IPS DF 6.9 (cell line): ENCODE data around the gene CCM2.
"Not testable (repeated sequence)": the region's sequence is repeated elsewhere in the genome, so short reads cannot be mapped to it uniquely, and the experiment has no call there.

ENCODE experiments used
- DNase-seq: peaks from one replicate; pipeline ENCODE4 v3.0.0-alpha.2; 2013; ENCODE audit warnings: low read depth, low spot score
- H3K27ac ChIP-seq: one replicate; pipeline ENCODE4 v1.5.1; 2013; ENCODE audit warnings: low read length, control low read depth
- H3K27me3 ChIP-seq: 2 replicates; pipeline ENCODE4 v1.6.1; 2013; ENCODE audit warnings: mild to moderate bottlenecking, low read length; ENCODE audit not compliant: control insufficient read depth, insufficient read depth
- H3K36me3 ChIP-seq: 2 replicates; pipeline ENCODE4 v1.6.1; 2013; ENCODE audit warnings: low read length; ENCODE audit not compliant: control insufficient read depth, insufficient read depth
- H3K4me1 ChIP-seq: 2 replicates; pipeline ENCODE4 v1.6.1; 2013; ENCODE audit warnings: low read length; ENCODE audit not compliant: control insufficient read depth, insufficient read depth
- H3K4me3 ChIP-seq: 2 replicates; pipeline ENCODE4 v1.5.1; 2013; ENCODE audit warnings: mild to moderate bottlenecking, low read length
- H3K9me3 ChIP-seq: 2 replicates; pipeline ENCODE4 v1.6.1; 2013; ENCODE audit warnings: low read length, inconsistent platforms; ENCODE audit not compliant: control insufficient read depth, insufficient read depth
- WGBS: extraction: QIAGEN DNeasy Blood & Tissue Kit; methylation state at CpG from one replicate; pipeline ENCODE4 v1.1.7; 2013; ENCODE audit warnings: mixed read lengths, missing lambda C conversion rate; ENCODE audit not compliant: insufficient read length, insufficient coverage; 5-methylcytosine and 5-hydroxymethylcytosine counted together

CCM2 gene

DNA sequence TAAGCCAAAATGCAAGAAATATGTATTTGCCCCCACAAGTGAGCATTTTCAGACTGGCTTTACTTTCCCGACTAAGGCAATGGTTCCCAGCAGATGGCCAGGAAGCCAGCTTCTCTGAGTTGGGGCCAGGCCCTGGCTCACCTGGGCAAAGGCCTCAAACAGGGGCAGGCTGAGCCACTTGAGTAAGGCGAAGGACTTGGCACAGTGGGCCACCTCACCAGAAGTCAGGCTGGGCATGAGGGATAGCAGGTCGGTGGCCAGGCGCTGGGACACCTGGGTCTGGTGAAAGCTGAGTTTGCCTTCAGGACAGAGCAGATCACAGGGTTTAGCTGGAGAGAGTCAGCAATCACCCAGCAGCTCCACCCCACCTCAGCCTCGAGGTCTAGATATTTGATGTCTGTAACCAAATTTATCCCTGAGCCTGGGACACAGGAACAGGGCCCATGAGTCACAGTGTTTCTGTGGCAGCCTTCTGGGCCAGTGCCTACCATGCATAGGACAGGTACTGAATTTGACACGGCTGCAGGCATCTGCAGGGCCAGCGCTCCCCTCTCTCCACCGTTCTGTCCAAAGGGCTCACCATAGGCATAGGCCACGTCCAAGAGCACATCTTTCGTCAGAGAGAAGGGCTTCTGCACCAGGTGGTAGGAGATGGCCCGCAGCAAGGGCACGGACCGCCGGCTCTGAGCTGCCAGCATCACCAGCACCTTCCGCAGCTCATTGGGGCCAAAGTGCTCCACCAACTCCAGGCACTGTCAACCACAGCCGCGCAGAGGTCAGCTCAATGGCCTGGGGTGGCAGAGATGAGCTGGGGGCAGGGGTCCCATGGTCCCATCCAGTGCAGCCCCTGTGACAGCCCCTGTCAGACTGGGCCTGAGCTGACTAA is 104.2 kb downstream of the CCM2 start:
- Histone ChIP-seq H3K9me3 (no peaks in the 10 kb centered on the region), H3K4me3 (no peak overlapping the region), H3K36me3 (peaks cover 86% of the 10 kb centered on the region), H3K27ac (no peak overlapping the region), H3K4me1 (no peaks in the 10 kb centered on the region), H3K27me3 (no peaks in the 10 kb centered on the region)
- DNase-seq: no peak
- WGBS: no CpG with 5 or more reads among the region's 17 CpGs

DNA sequence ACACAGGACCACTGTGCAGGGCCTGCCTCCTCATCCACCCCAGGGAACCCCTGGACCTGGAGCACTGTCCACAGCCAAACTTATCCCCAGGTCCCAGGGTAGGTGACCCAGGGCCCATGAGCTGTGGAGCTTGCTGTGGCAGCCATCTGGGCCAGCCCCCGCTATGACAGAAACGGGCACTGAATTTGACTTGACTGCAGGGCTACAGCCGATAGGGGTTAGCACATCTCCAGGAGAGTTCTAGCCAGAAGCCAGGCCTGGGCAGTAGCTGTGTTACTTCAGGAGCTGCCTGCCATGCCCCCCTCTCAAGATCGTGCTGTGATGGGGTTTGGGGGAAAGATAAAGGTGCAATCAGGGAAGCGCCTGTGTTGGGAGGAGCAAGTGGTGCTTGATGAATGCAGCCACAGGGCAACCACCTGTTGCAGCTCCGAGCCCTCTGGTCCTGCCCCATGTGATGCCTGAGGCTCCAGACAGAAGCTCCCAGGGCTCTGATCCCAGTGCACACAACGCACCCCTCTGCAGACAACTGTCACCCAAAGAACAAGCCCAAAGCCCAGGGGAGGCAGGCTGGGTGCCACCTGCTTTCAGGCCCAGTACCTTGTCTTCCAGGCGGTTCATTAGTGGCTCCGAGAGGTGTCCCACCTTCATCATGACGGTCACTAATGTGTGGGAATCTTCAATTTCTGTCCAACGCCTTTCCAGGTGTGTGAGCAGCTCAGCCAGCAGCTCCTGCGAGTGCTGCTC is 105.0 kb downstream of the CCM2 start:
- H3K9me3 ChIP-seq: no peaks in the 10 kb centered on the region
- DNase-seq: no peak
- H3K4me3 ChIP-seq: no peak overlapping the region
- H3K36me3 ChIP-seq: peaks cover 80% of the 10 kb centered on the region
- no peaks in the 10 kb centered on the region for H3K4me1 ChIP-seq
- no peaks in the 10 kb centered on the region for H3K27me3 ChIP-seq
- no peak overlapping the region for H3K27ac ChIP-seq
- no CpG with 5 or more reads among the region's 12 CpGs for WGBS

DNA sequence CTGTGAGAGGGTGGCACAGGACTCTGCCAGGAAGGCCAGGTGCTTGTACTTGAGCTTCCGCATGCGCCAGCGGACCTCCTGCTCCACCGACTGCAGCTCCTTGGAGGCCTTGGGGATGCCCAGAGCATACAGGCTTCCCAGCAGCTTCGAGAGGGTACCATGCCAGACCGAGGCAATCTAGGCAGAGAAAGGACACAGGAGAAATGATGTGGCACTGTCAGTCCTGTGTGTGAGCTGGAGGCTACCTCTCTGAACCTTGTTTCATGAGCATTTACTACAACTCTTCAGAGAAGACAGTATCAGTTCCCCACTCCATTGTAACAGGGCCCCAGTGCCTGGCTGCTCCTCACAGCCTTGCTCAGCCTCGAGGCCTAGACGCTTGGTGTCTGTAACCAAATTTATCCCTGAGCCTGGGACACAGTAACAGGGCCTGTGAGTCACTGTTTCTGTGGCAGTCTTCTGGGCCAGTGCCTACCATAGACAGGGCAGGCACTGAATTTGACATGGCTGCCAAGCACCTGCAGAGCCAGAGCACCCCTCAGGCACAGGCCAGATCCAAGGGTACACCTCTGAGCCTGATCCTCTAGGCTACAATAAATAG is 105.7 kb downstream of the CCM2 start:
- Histone ChIP-seq H3K27me3 (no peaks in the 10 kb centered on the region), H3K9me3 (no peaks in the 10 kb centered on the region), H3K36me3 (peaks cover 74% of the 10 kb centered on the region), H3K4me3 (no peak overlapping the region), H3K27ac (no peak overlapping the region), H3K4me1 (no peaks in the 10 kb centered on the region)
- no CpG with 5 or more reads among the region's 8 CpGs for WGBS
- DNase-seq: no peak

- WGBS: no CpG with 5 or more reads among the region's 8 CpGs
- no peaks in the 10 kb centered on the region for H3K9me3 ChIP-seq
- H3K4me1 ChIP-seq: peaks cover 1% of the 10 kb centered on the region; the same call in 1 of the 2 replicates
- no peak for DNase-seq
- no peak overlapping the region for H3K27ac ChIP-seq
- H3K36me3 ChIP-seq: peaks cover 64% of the 10 kb centered on the region
- no peak overlapping the region for H3K4me3 ChIP-seq
- no peaks in the 10 kb centered on the region for H3K27me3 ChIP-seq
Measured at GRCh38 chr7:45106820-45107219, 106.8 kb downstream of the CCM2 start.

- no peak overlapping the region for H3K27ac ChIP-seq
- H3K4me1 ChIP-seq: peaks cover 1% of the 10 kb centered on the region; the same call in 1 of the 2 replicates
- DNase-seq: no peak
- peaks cover 59% of the 10 kb centered on the region for H3K36me3 ChIP-seq
- H3K27me3 ChIP-seq: no peaks in the 10 kb centered on the region
- H3K9me3 ChIP-seq: no peaks in the 10 kb centered on the region
- WGBS: no CpG with 5 or more reads among the region's 3 CpGs
- H3K4me3 ChIP-seq: no peak overlapping the region
Measured at GRCh38 chr7:45107356-45107755, 107.4 kb downstream of the CCM2 start.

GRCh38 chr7:45108863-45109262 is 108.9 kb downstream of the CCM2 start:
- H3K36me3 ChIP-seq: peaks cover 44% of the 10 kb centered on the region
- H3K27ac ChIP-seq: no peak overlapping the region
- no peaks in the 10 kb centered on the region for H3K27me3 ChIP-seq
- WGBS: no CpG with 5 or more reads among the region's 8 CpGs
- no peak for DNase-seq
- no peaks in the 10 kb centered on the region for H3K9me3 ChIP-seq
- peaks cover 1% of the 10 kb centered on the region; the same call in 1 of the 2 replicates for H3K4me1 ChIP-seq
- no peak overlapping the region for H3K4me3 ChIP-seq

GRCh38 chr7:45111298-45112223 is 111.6 kb downstream of the CCM2 start, which contains the start of gene TBRG4:
TSS of gene TBRG4 (minus strand) at chr7:45111697. CDS start at chr7:45109237, 2,460 bp downstream.
- Histone ChIP-seq H3K9me3 (no peaks in the 10 kb centered on the region), H3K4me1 (peaks cover 1% of the 10 kb centered on the region; the same call in 1 of the 2 replicates), H3K4me3 (peak within 1 kb of the TSS; percentile 100), H3K27me3 (no peaks in the 10 kb centered on the region), H3K36me3 (peaks cover 18% of the 10 kb centered on the region), H3K27ac (no peak within 1 kb of the TSS)
- peak; percentile 91 for DNase-seq
- WGBS: no CpG with 5 or more reads among the region's 64 CpGs

GRCh38 chr7:45112648-45113047 is 112.6 kb downstream of the CCM2 start:
- H3K27ac ChIP-seq: no peak overlapping the region
- no peak overlapping the region for H3K4me3 ChIP-seq
- H3K27me3 ChIP-seq: no peaks in the 10 kb centered on the region
- peaks cover 1% of the 10 kb centered on the region; the same call in 1 of the 2 replicates for H3K4me1 ChIP-seq
- no peaks in the 10 kb centered on the region for H3K9me3 ChIP-seq
- DNase-seq: no peak
- no CpG with 5 or more reads among the region's 1 CpG for WGBS
- H3K36me3 ChIP-seq: peaks cover 10% of the 10 kb centered on the region

- not testable (repeated sequence) for H3K9me3 ChIP-seq, H3K36me3 ChIP-seq, H3K4me3 ChIP-seq, H3K27me3 ChIP-seq, DNase-seq, H3K27ac ChIP-seq, H3K4me1 ChIP-seq
- WGBS: no CpG with 5 or more reads among the region's 1 CpG
Measured at GRCh38 chr7:45114257-45114656, 114.3 kb downstream of the CCM2 start.
